NT2/D1 (cell line): ENCODE data around the gene NFATC3.

ENCODE experiments used
- YY1 ChIP-seq: IDR thresholded peaks from 2 replicates; pipeline ENCODE4 v1.6.1; 2011; ENCODE audit not compliant: insufficient read length, insufficient read depth
- ZNF274 ChIP-seq: IDR thresholded peaks from 2 replicates; pipeline ENCODE4 v1.6.1; 2011; ENCODE audit warnings: mild to moderate bottlenecking, low read depth, low read length

DNA sequence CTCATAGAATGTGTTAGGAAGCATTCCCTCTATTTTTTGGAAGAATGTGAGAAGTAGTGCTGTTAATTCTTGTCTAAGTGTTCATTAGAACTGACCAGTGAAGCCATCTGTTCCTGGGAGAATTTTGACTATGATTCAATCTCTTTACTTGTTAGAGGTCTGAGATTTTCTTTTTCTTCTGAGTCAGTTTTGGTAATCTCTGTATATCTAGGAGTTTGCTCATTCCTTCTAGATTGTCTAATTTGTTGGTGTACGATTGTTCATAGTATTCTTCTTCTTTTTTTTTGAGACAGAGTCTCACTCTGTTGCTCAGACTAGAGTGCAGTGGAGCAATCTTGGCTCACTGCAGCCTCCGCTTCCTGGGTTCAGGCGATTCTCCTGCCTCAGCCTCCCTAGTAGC lies 20.4 kb downstream of the NFATC3 start:
- TF ChIP-seq YY1 (no peak), ZNF274 (no peak)
